HG03280 (cell line): Measurements from ENCODE around the gene TPX2.
"Not testable (repeated sequence)": the region's sequence is repeated elsewhere in the genome, so short reads cannot be mapped to it uniquely, and the experiment has no call there.

ENCODE experiments used
- ATAC-seq: cut with Tn5 transposase; IDR thresholded peaks from one replicate; pipeline ENCODE4 v1.9.1; 2021; ENCODE audit warnings: mild to moderate bottlenecking, moderate library complexity; ENCODE audit not compliant: unreplicated experiment

TPX2 gene

GRCh38 chr20:31720486-31721407 lies 18.3 kb upstream of the TPX2 start:
- ATAC-seq: no peak

- no peak for ATAC-seq
Observed at GRCh38 chr20:31721408-31722256, 17.5 kb upstream of the TPX2 start.

GRCh38 chr20:31722257-31723068 lies 16.6 kb upstream of the TPX2 start, which contains the start of gene BCL2L1:
TSS of gene BCL2L1 (minus strand) at chr20:31722868. CDS start at chr20:31722218, 650 bp downstream.
- ATAC-seq: no peak

- ATAC-seq: no peak
Observed at GRCh38 chr20:31723069-31723318, 16.1 kb upstream of the TPX2 start.

GRCh38 chr20:31723319-31724078 lies 15.6 kb upstream of the TPX2 start:
- ATAC-seq: peak; percentile 89

GRCh38 chr20:31731321-31731717 lies 7.8 kb upstream of the TPX2 start:
- ATAC-seq: no peak

GRCh38 chr20:31739550-31739977 lies 474 bp downstream of the TPX2 start:
- no peak for ATAC-seq

GRCh38 chr20:31740208-31740607 lies 1.1 kb downstream of the TPX2 start:
- ATAC-seq: no peak

GRCh38 chr20:31740656-31741323 lies 1.7 kb downstream of the TPX2 start:
- ATAC-seq: no peak

GRCh38 chr20:31746068-31746878 lies 7.2 kb downstream of the TPX2 start:
- ATAC-seq: no peak

GRCh38 chr20:31747028-31747427 lies 7.9 kb downstream of the TPX2 start:
- not testable (repeated sequence) for ATAC-seq

GRCh38 chr20:31747640-31748039 lies 8.6 kb downstream of the TPX2 start:
- ATAC-seq: no peak

- ATAC-seq: no peak
Observed at GRCh38 chr20:31749223-31749622, 10.1 kb downstream of the TPX2 start.

GRCh38 chr20:31751126-31751525 lies 12.0 kb downstream of the TPX2 start:
- ATAC-seq: no peak

- ATAC-seq: no peak
Observed at GRCh38 chr20:31757254-31757653, 18.2 kb downstream of the TPX2 start.

GRCh38 chr20:31758521-31758920 lies 19.4 kb downstream of the TPX2 start:
- no peak for ATAC-seq

GRCh38 chr20:31758991-31759390 lies 19.9 kb downstream of the TPX2 start:
- no peak for ATAC-seq

GRCh38 chr20:31759836-31760518 lies 20.9 kb downstream of the TPX2 start:
- ATAC-seq: no peak
